Ovary (tissue), 3 donors: ENCODE data around the gene LBP.

Source experiments
- CTCF ChIP-seq, 3 donors: fragments of 450-650 bp in 2 of 3; fragments of 200-600 bp in 1 of 3; IDR thresholded peaks; one replicate each; pipeline versions ENCODE4 v1.5.1 to v1.8.0; 2016 to 2022; ENCODE audit warnings: antibody characterized with exemption in 3 of 3, mild to moderate bottlenecking in 1 of 3
- POLR2A ChIP-seq: fragments of 450-650 bp; IDR thresholded peaks from one replicate; pipeline ENCODE4 v1.6.1; 2017; ENCODE audit warnings: antibody characterized with exemption, mild to moderate bottlenecking, moderate library complexity
- donor health status: DM: no; HTN: no; CAD: no.

- TF ChIP-seq CTCF (IDR thresholded peaks at IDR 0.05) (no peak), POLR2A (no peak)
Measured at GRCh38 chr20:38340693-38341092, 5.6 kb upstream of the LBP start.
